Skin of body (tissue), 2 donors: ENCODE results near the gene ZNF182. TPM values are rescaled to one million over a fixed set of nuclear protein-coding genes. Genes with fewer than 3 reads are reported as not detected.
"Not testable (repeated sequence)": the region's sequence is repeated elsewhere in the genome, so short reads cannot be mapped to it uniquely, and the experiment has no call there.

Experiments
- DNase-seq: peaks from one replicate; lab custom pipeline; 2025; lab: John Stamatoyannopoulos, UW
- total RNA-seq: library from RNA; depleted of rRNA; stranded (reverse); fragments of >200 nt; gene quantifications from one replicate; pipeline ENCODE4 v1.2.3, GENCODE V29; 2014

ZNF182 gene
- 4.1 TPM for total RNA-seq

GRCh38 chrX:48003758-48004457, at the start of gene ZNF182:
TSS of gene ZNF182 (minus strand) at chrX:48003989. CDS start at chrX:48002609, 1,380 bp downstream.
- DNase-seq = peak; percentile 64

- no peak for DNase-seq
Measured at GRCh38 chrX:48046846-48047245, 43.1 kb upstream of the ZNF182 start.

GRCh38 chrX:48045410-48046311, 41.9 kb upstream of the ZNF182 start:
- DNase-seq = peak; percentile 53

- DNase-seq = no peak
Measured at GRCh38 chrX:48043056-48043455, 39.3 kb upstream of the ZNF182 start.

- no peak for DNase-seq
Measured at GRCh38 chrX:48035891-48036290, 32.1 kb upstream of the ZNF182 start.

- not testable (repeated sequence) for DNase-seq
Measured at GRCh38 chrX:48030641-48031173, 26.9 kb upstream of the ZNF182 start.

GRCh38 chrX:48030237-48030636, 26.4 kb upstream of the ZNF182 start:
- DNase-seq = no peak

GRCh38 chrX:48028091-48028490, 24.3 kb upstream of the ZNF182 start:
- no peak for DNase-seq

GRCh38 chrX:48027545-48027944, 23.8 kb upstream of the ZNF182 start:
- not testable (repeated sequence) for DNase-seq

GRCh38 chrX:48025561-48025960, 21.8 kb upstream of the ZNF182 start:
- DNase-seq = peak; percentile 7

GRCh38 chrX:48022738-48023137, 18.9 kb upstream of the ZNF182 start:
- no peak for DNase-seq

GRCh38 chrX:48022100-48022499, 18.3 kb upstream of the ZNF182 start:
- DNase-seq = no peak

GRCh38 chrX:48021026-48021900, 17.5 kb upstream of the ZNF182 start:
- peak; percentile 81 for DNase-seq

- not testable (repeated sequence) for DNase-seq
Measured at GRCh38 chrX:48020472-48020871, 16.7 kb upstream of the ZNF182 start.

GRCh38 chrX:48019892-48020291, 16.1 kb upstream of the ZNF182 start:
- not testable (repeated sequence) for DNase-seq

GRCh38 chrX:48016583-48017310, 13.0 kb upstream of the ZNF182 start:
- not testable (repeated sequence) for DNase-seq

- DNase-seq = not testable (repeated sequence)
Measured at GRCh38 chrX:48009445-48009960, 5.7 kb upstream of the ZNF182 start.

- not testable (repeated sequence) for DNase-seq
Measured at GRCh38 chrX:48006688-48007087, 2.9 kb upstream of the ZNF182 start, which contains the start of gene SPACA5. TSS of gene SPACA5 (plus strand) at chrX:48006988. CDS start at chrX:48007803, 815 bp downstream.

- no peak for DNase-seq
Measured at GRCh38 chrX:48003367-48003757, 427 bp downstream of the ZNF182 start.

- DNase-seq = no peak
Measured at GRCh38 chrX:48002929-48003328, 860 bp downstream of the ZNF182 start.
